Measurements from ENCODE around the gene CABYR.
"Not testable (repeated sequence)": the region's sequence is repeated elsewhere in the genome, so short reads cannot be mapped to it uniquely, and the experiment has no call there.

Gene CABYR

DNA sequence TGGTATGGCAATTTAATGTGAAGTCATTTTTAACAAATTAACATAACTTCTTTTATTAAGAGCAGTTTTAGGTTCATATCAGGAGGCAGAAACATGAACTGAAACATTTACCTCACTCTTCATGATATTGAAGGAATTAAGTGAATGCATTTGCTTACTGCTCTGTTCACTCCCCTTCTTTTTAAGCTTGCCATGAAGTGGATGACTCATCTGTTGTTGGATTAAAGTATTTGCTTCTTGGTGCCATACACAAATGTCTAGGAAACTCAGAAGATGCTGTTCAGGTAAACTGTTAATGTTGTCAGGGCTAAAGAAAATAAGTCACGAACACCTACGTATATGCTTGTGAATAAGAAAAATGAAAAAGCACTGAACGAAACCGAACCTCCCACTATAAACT is 10.2 kb upstream of the CABYR start:
- DNase-seq (ENCODE audit: low read depth in 2 of 2), result no peak

DNA sequence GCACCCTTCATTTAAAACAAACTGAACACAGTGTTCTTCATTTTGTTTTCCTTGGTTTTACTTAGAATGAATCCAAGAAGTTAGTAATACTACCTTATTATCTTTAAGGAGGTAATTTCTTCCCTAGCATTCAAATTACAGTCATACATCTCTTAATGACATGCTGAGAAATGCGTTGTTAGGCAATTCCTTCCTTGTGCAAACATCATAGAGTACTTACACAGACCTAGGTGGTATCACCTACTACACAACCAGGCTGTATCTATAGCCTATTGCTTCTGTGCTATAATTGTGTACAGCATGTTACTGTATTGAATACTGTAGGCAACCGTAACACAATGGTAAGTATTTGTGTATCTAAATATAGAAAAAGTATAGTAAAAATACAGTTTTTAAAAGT is 8.4 kb upstream of the CABYR start:
- DNase-seq (ENCODE audit: low read depth in 2 of 2), result no peak

DNA sequence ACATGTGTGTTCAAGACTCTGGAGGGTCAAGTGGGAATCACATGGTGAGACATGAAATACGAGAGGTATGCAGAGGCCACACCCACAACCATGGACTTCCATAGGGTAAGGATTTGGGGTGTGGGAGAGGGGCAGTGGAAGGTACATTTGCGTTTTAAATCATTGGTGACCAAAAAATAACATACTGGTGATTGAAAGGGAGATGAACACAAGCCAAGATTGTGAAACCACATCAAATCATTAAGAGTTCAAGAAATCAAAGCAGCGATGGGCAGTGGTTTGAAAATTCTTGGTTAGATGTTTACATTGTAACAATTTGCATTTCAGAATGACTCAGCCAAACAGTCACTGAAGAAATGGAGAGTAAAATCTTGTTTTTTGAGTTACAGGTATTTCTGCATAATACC is 1.9 kb upstream of the CABYR start:
- DNase-seq (ENCODE audit: low read depth in 2 of 2), result no peak

DNA sequence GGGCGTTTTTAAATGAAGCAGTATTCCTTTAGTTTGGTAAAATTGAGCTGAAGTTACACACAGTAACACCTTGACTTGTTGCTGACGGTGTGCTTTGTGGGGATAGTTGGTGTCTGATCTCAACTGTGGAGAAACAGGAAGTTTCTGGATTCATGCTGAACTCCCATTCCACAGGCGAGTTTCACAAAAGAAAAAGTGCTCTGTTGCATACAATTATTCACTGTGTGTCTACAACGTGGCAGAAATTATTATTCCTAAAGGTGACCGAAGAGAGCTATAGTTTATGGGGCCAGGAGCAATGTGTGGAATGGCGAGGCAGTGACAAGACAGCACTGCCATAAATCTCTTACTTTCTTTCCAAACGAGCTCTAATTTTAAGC is 463 bp upstream of the CABYR start:
- DNase-seq (ENCODE audit: low read depth in 2 of 2), result no peak

DNA sequence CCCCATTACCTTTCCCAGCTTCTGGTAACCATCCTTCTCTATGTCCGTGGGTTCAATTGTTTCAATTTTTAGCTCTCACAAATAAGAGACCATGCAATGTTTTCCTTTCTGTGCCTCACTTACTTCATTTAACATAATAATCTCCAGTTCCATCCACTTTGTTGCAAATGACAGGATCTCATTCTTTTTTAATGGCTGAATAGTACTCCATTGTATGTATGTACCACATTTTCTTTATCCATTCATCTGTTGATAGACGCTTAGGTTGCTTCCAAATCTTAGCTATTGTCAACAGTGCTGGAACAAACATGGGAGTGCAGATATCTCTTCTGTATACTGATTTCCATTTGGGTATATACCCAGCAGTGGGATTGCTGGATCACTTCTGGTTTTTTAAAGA is 1.8 kb downstream of the CABYR start:
- DNase-seq (ENCODE audit: low read depth in 2 of 2), result no peak

DNA sequence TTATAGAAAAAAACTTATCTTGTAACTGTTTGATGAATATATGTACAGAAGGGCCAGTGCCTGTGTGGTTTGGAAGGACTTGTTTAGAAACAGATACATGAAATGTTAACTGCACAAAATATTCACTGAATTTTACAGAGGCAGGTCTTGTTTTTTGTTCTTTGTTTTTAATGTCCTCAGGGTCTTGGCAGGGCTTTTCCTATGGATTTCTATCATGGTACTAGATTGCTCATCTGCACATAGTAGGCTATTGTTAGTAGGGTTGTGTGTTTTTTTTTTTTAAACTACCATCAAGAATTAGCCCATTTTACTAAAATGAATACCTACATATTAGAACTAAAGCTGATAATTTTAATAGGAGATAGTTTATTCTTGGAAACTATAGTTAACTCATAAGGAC is 3.5 kb downstream of the CABYR start:
- no peak for DNase-seq (ENCODE audit: low read depth in 2 of 2)

DNA sequence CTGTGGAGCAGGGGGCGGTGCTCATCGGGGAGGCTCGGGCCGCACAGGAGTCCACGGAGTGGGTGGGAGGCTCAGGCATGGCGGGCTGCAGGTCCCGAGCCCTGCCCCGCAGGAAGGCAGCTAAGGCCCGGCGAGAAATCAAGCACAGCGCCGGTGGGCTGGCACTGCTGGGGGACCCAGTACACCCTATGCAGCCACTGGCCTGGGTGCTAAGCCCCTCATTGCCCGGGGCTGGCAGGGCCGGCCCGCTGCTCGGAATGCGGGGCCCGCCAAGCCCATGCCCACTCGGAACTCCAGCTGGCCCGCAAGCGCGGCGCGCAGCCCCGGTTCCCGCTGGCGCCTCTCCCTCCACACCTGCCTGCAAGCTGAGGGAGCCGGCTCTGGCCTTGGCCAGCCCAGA is 10.7 kb downstream of the CABYR start:
- not testable (repeated sequence) for DNase-seq (ENCODE audit: low read depth in 2 of 2)

DNA sequence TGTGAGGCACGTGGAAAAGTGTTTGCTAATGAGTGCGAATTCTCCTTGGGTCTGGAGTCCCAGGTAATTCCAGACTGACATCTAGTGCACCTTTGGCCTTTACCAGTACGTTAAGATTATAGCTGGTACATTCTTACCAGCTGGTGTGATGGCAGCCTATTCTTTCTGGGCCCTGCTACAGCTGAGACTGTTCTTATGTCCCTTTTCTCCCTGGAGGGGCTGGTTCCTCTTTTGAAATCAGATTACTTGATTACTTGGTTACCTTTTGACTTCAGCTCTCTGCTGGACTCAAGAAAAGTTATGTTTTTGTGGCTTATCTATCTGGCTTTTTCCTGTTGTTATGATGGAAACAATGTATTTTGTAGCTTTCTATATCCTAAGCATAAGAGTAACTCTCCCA is 14.5 kb downstream of the CABYR start:
- no peak for DNase-seq (ENCODE audit: low read depth in 2 of 2)

DNA sequence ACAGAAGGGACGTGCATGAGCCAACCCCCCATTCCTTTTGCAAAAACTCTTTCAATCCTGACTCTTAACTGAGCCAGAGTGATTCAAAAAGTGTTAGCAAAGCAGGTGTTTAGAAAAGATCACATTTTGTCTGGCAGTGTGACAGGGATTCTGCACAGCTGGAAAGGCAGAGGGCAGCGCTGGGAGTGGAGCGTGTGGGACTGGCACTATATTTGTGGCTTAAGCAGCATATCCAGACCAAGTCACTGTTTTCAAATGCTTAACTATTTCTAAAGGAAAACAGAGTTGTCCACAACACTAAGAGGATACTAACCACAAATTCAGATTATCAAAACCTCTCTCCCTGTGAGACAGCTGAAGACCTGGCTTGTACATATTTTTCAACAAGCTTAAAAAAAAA is 19.0 kb downstream of the CABYR start:
- DNase-seq (ENCODE audit: low read depth in 2 of 2), result no peak

DNA sequence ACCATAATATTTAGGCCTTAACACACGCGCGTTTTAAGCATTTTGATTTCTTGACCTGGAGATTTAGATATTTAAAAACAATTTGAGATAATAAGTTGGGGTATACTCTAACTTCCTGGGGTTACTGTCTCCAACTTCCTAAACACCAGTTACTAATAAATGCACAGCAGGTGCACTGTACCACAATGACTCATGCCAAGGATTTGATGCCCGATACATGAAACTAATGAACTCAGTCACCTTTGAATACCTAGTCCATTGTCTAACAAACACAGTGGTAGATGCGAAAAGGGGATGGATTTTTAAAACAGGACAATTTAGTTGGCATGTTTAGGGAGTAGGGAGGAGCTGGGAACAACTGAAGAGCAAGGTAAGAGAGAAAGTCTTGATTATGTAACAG is 21.2 kb downstream of the CABYR start:
- no peak for DNase-seq (ENCODE audit: low read depth in 2 of 2)

DNA sequence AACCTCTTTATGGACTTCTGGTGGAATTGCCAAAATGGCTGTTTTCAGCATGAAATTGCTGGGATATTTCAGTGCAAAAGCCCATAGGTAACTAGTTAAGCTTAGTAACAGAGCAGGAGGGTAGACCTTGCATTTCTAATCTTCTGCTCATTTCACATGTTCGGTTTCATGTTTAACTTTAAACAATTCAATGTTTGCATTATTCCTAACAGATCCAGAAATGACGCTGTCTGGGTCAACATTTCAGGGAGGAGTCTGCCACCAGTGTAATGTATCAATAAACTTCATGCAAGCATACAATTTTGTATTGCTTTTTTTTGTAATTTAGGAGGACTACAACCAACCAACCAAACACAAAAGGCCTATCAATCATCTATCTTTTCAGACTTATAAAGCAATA is 22.4 kb downstream of the CABYR start:
- DNase-seq (ENCODE audit: low read depth in 2 of 2), result no peak

DNA sequence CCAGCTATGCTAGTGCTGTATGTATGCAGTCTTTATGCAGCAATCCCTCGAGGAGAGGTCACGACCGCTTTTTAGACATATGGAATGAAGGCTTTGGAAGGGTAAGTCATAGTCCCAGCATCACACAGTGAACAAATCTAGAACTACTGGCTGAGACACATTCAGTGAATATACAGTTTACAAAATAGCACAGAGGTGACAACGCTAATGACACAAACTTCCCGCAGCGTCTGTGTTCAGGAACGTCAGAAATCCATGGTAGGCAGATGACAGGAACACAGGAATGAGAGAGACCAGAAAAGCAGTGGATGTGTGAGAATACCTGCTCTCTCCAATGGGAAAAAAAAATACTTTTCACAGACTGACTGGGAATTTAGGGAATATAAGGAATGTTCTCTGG is 29.6 kb downstream of the CABYR start:
- DNase-seq (ENCODE audit: low read depth in 2 of 2), result no peak

DNA sequence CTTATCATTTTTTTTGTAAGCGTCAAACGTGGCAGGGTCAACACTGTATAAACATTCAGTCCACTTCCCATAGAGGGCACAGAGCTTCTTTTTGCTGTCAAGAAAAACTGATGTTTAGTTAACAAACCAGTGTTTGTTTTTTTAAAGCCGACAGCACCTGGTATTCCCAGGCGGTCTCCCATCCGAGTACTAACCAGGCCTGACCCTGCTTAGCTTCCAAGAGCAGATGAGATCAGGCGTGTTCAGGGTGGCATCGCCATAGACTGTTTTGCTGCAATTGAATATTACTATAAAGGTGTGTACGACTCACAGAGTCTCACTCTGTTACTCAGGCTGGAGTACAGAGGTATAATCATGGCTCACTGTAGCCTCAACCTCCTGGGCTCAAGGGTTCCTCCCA is 31.5 kb downstream of the CABYR start:
- DNase-seq (ENCODE audit: low read depth in 2 of 2), result no peak

DNA sequence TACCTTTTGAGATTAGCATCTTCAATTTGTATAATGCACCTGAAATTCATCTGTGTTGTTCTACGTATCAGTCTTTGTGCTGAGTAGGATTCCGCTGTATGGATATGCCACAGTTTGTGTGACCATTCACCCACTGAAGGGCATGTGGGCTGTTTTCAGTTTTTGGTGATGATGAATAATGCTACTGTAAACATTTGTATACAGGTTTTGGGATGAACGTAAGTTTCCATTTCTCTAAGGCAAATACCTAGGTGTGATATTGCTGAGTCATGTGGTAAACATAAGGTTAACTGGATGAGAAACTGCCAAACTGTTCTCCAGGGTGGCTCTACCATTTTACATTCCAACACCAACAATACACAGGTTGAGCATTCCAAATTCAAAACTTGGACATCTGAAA is 35.1 kb downstream of the CABYR start:
- DNase-seq (ENCODE audit: low read depth in 2 of 2), result no peak

DNA sequence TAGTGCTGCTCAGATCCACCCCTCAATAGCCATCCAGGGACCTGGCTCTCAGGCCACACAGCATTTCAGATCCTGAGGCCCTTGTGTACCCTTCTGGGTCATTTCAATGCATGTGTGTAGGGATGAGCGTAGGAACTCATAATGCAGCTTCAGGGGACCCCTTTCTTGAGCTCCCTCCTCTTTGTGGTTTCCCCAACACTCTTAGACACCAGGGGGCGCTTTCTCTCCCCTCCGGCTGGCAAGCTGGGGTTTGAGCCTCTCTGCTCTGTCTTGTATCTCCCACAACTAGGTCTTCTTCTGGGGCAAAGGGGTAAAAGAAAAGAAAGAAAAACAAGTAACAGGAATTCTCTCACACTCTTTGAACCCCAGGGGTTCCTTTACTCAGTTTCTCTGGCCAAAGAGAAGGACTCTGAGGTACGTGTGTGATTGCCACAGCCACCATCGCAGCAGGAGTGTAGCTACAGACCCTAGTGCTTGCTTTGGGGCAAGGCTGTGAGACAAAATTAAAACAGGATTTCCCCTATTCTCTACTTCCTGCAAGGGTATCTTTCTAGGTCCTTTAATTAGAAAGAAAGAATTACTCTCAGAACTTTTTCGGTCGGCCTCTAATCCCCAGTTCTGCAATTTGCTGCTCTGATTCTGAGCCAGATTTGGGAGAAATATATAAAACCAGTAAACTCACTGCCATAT is 38.0 kb downstream of the CABYR start:
- peak in 1 of 2 experiments; percentile 10 for DNase-seq (ENCODE audit: low read depth in 2 of 2)

DNA sequence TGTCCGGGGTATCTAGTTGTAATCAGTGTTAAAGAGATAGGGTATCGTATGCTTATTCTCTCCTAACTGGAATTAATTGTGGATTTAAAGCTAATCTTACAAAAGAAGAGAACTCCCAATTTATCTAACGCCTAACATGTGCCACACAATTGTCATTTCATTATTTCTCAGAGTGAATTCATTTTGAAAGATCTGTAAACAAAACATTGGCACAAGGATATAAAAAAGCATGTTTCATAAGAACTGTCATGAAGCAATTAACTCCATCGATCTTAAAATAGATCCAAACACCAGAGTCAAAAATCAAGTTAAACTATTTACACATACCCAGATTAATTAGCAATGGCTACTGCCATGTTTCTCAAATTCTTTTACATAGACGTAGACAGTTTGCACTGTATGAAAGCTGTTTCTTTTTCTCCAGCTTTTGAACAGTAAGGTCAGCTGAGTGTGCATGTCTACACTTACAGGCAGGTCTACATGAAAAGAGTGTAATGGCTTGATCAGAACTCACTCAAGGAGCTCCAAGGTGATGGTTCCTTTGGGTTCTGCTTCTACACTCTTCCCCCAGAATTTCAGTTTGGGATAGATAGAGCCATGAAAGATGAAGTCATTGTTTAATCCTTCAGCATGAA is 38.8 kb downstream of the CABYR start:
- DNase-seq (ENCODE audit: low read depth in 2 of 2), result no peak

DNA sequence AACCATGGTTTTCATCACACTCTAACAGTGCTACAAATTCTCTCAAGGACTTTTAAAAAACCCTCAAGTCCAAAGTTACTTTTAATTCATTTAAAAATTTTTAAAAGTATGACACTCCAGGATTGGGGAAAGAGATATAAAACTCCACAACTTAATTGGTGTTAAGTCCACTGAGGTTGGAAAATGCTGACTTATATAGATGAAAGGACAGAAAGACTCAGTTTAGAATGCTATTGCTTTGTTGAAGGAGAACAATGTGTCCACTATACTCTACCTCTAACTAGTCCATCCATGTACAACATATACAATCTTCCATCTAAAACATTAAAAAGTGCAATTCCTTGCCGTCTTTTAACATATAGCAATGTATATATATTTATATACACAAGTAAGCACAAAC is 41.2 kb downstream of the CABYR start:
- no peak for DNase-seq (ENCODE audit: low read depth in 2 of 2)

DNA sequence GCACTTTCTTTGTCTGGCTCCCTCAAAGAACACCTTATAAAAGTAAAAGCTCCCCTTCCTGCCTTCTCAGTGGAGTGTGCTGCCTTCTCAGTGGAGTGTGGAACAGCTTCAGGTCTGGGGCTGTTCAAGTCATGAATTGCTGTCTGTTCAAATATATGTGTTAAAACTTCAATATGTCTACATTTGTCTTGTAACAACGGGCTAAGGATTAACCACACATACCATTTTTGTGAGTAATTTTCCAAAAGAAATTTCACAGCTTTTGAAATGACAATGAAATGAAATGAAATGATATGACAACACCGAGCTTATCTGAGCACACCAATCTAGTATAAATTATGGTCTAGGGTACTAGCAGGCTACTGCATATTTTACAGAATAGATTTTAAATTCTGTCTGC is 42.9 kb downstream of the CABYR start:
- DNase-seq (ENCODE audit: low read depth in 2 of 2), result peak; percentile 34 to 44

DNA sequence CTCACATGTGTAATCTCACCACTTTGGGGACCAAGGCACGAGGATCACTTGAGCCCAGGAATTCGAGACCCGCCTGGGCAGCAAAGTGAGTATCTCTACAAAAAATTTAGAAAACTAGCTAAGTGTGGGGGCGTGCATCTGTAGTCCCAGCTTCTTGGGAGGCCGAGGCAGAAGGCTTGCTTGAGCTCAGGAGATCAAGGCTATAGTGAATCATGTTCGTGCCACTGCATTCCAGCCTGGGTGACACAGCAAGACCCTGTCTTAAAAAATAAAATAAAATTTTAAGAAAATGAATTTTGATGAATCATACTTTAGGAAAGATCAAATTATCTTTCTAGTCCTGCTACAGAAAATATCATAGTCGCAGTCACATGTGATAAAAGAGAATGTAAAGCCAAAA is 46.9 kb downstream of the CABYR start:
- no peak for DNase-seq (ENCODE audit: low read depth in 2 of 2)

DNA sequence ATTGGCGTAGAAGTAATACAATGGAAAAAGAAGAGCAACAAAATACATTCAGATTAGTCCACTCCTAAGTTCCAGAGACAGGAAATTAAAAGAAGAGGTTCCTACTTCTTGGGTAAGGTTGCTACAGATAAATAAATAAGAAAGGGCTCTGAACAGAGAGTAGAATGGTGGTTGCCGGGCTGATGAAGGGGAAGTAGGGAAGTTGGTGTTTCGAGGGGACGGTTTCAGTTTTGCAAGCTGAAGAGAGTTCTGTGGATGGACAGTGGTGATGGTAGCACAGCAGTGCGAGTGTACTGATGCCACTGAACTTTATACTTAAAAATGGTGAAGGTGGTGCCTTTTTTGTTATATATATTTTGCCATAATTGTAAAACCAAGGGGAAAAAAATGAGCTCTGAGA is 48.2 kb downstream of the CABYR start:
- no peak for DNase-seq (ENCODE audit: low read depth in 2 of 2)

DNA sequence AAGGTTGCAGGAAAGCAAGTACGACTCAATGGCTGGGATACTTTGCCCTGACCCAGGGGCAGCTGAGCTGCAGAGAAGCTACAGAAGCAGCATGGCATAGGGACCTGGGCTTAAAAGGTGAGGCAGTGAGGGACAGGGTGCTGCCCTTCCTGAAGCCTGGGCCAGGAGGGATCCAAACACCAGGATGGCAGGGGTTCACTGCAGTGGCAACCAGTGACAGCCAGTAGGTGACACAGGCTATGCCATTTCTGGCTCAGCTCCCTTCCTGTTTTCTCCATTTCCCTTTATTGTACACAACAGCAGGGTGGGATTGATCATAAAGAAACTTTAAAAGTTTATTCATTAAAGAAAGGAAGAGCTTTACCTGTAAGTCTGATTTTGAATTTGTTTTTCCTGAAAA is 48.8 kb downstream of the CABYR start:
- DNase-seq (ENCODE audit: low read depth in 2 of 2), result no peak

DNA sequence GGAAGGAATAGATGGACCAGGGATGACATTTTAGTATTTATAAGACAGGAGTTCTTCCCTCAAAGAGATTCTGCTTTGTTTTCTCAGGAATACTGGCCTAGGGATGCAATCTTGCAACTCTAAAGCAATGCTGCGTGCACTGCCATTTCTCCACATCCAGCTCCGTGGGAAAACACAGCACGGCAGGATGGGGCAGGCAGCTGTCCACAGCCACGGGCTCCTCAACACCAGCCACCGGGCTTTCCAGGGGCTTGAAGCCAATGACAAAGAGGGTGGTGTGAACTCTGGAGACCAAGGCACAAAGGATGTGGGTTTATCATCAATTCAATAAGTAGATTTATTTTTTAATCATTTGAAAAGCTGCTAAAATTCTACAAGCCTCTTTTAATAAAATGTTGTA is 49.3 kb downstream of the CABYR start:
- no peak for DNase-seq (ENCODE audit: low read depth in 2 of 2)

DNA sequence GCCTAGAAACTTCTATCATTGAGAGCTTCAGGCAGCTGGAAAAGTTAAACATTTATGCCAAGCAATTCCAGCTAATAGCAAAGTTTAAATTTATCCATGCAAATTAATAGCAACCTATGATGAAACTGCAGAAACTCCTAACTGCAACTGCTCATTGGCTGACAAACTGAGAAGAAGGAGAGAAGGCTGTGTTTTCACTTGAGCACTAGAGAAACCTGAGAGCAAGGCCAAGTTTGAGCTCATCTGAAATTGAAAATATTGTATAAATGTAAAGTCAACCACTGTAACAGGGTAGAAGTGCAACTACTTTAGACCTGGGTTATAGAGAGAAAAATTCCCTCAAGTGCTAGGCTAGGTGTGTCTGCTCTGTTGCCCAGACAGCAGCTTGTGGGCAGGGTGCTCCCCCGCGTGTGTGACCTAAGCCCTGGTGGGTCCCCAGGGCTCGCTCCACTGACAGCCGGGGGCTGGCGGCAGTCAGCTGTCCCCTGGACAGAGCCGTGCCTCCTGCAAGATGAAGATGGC is 50.2 kb downstream of the CABYR start:
- DNase-seq (ENCODE audit: low read depth in 2 of 2), result no peak

All from fibroblast of skin of left biceps (primary cell).